ENCODE measurements around the gene UNC45A.
"Not testable (repeated sequence)": the region's sequence is repeated elsewhere in the genome, so short reads cannot be mapped to it uniquely, and the experiment has no call there.

The UNC45A gene

GRCh38 chr15:90934949-90935751 is at the start of gene UNC45A:
Gene UNC45A, plus strand, starts transcription at chr15:90935285. Its CDS starts 40 bp downstream, at chr15:90935325.
- peak; percentile 96 for DNase-seq (ENCODE audit: low spot score)

GRCh38 chr15:90885432-90886290 is 49.4 kb upstream of the UNC45A start:
- peak; percentile 75 for DNase-seq (ENCODE audit: low spot score)

GRCh38 chr15:90886291-90886614 is 48.8 kb upstream of the UNC45A start:
- no peak for DNase-seq (ENCODE audit: low spot score)

GRCh38 chr15:90887037-90887481 is 48.0 kb upstream of the UNC45A start:
- no peak for DNase-seq (ENCODE audit: low spot score)

- no peak for DNase-seq (ENCODE audit: low spot score)
Observed at GRCh38 chr15:90889313-90889730, 45.8 kb upstream of the UNC45A start.

GRCh38 chr15:90889736-90890456 is 45.2 kb upstream of the UNC45A start:
- DNase-seq (ENCODE audit: low spot score): no peak

GRCh38 chr15:90890839-90891238 is 44.2 kb upstream of the UNC45A start:
- DNase-seq (ENCODE audit: low spot score): no peak

GRCh38 chr15:90891346-90891949 is 43.6 kb upstream of the UNC45A start:
- no peak for DNase-seq (ENCODE audit: low spot score)

- DNase-seq (ENCODE audit: low spot score): no peak
Observed at GRCh38 chr15:90892023-90892422, 43.1 kb upstream of the UNC45A start.

GRCh38 chr15:90892498-90893174 is 42.4 kb upstream of the UNC45A start:
- no peak for DNase-seq (ENCODE audit: low spot score)

GRCh38 chr15:90893175-90894090 is 41.7 kb upstream of the UNC45A start:
- no peak for DNase-seq (ENCODE audit: low spot score)

- DNase-seq (ENCODE audit: low spot score): no peak
Observed at GRCh38 chr15:90895571-90896117, 39.4 kb upstream of the UNC45A start.

GRCh38 chr15:90897131-90897655 is 37.9 kb upstream of the UNC45A start:
- not testable (repeated sequence) for DNase-seq (ENCODE audit: low spot score)

- no peak for DNase-seq (ENCODE audit: low spot score)
Observed at GRCh38 chr15:90901175-90902039, 33.7 kb upstream of the UNC45A start.

GRCh38 chr15:90902040-90902839 is 32.8 kb upstream of the UNC45A start:
- DNase-seq (ENCODE audit: low spot score): peak; percentile 100

GRCh38 chr15:90902840-90903732 is 32.0 kb upstream of the UNC45A start, which contains the start of gene MAN2A2:
Gene MAN2A2, plus strand, starts transcription at chr15:90903302. Its CDS starts 906 bp downstream, at chr15:90904208.
- DNase-seq (ENCODE audit: low spot score): peak; percentile 79
